Hepatocyte (in vitro differentiated cells): ENCODE measurements around the gene CCDC159. TPM values are rescaled to one million over a fixed set of nuclear protein-coding genes. Genes with fewer than 3 reads are reported as not detected.
"Not testable (repeated sequence)": the region's sequence is repeated elsewhere in the genome, so short reads cannot be mapped to it uniquely, and the experiment has no call there.

Experiments used
- DNase-seq: peaks from one replicate; pipeline ENCODE4 v3.0.0-alpha.2; 2016; ENCODE audit warnings: low spot score
- H2AFZ ChIP-seq: fragments of 200-600 bp; sonication (generic); 2 replicates; pipeline ENCODE4 v1.6.0; 2016; ENCODE audit warnings: antibody characterized with exemption, mild to moderate bottlenecking
- H3K27ac ChIP-seq: fragments of 200-600 bp; sonication (generic); 2 replicates; pipeline ENCODE4 v1.5.1; 2016; ENCODE audit warnings: mild to moderate bottlenecking
- H3K27me3 ChIP-seq: fragments of 200-600 bp; sonication (generic); 2 replicates; pipeline ENCODE4 v1.6.1; 2016
- H3K36me3 ChIP-seq: fragments of 200-600 bp; sonication (generic); replicated peaks from 2 replicates; pipeline ENCODE4 v1.5.1; 2016; ENCODE audit warnings: low read depth; ENCODE audit not compliant: insufficient read depth
- H3K4me1 ChIP-seq: fragments of 200-600 bp; sonication (generic); 2 replicates; pipeline ENCODE4 v1.5.1; 2016; ENCODE audit warnings: mild to moderate bottlenecking, moderate library complexity; ENCODE audit not compliant: insufficient read depth
- H3K4me2 ChIP-seq: fragments of 200-600 bp; sonication (generic); 2 replicates; pipeline ENCODE4 v1.6.0; 2016
- H3K4me3 ChIP-seq: fragments of 200-600 bp; sonication (generic); 2 replicates; pipeline ENCODE4 v1.5.1; 2016; ENCODE audit warnings: mild to moderate bottlenecking
- H3K79me2 ChIP-seq: fragments of 200-600 bp; sonication (generic); 2 replicates; pipeline ENCODE4 v1.6.0; 2017; ENCODE audit warnings: mild to moderate bottlenecking
- H3K9me2 ChIP-seq: fragments of 200-600 bp; sonication (generic); replicated peaks from 2 replicates; pipeline ENCODE4 v1.6.0; 2017; ENCODE audit warnings: mild to moderate bottlenecking; ENCODE audit not compliant: insufficient read depth
- H3K9me3 ChIP-seq: fragments of 200-600 bp; sonication (generic); 2 replicates; pipeline ENCODE4 v1.5.1; 2016; ENCODE audit warnings: low read depth, mild to moderate bottlenecking
- H4K20me1 ChIP-seq: fragments of 200-600 bp; sonication (generic); 2 replicates; pipeline ENCODE4 v1.6.0; 2016; ENCODE audit warnings: mild to moderate bottlenecking; ENCODE audit not compliant: insufficient read depth, poor library complexity, severe bottlenecking
- EZH2 ChIP-seq: fragments of 200-600 bp; sonication (generic); IDR thresholded peaks from 2 replicates; pipeline ENCODE4 v1.6.1; 2016; ENCODE audit warnings: antibody characterized with exemption, mild to moderate bottlenecking, borderline replicate concordance
- EZH2phosphoT487 ChIP-seq: fragments of 200-600 bp; sonication (generic); IDR thresholded peaks from one replicate; pipeline ENCODE4 v1.6.1; 2018; ENCODE audit warnings: antibody characterized with exemption, mild to moderate bottlenecking, low read depth, moderate library complexity; ENCODE audit not compliant: unreplicated experiment, severe bottlenecking
- WGBS: methylation state at CpG from one replicate; pipeline ENCODE4 v1.1.6; 2016; ENCODE audit warnings: low lambda C conversion rate; ENCODE audit errors: missing lambda C conversion rate; 5-methylcytosine and 5-hydroxymethylcytosine counted together
- polyA plus RNA-seq: library from polyadenylated mRNA; unstranded; fragments of >200 nt; fragmentation: Nextera tagmentation; extraction: Ambion mirVana; gene quantifications from 2 replicates; pipeline ENCODE4 v1.2.1, GENCODE V29; 2016
- total RNA-seq: library from RNA; depleted of rRNA; stranded (reverse); fragments of >200 nt; gene quantifications from 2 replicates; pipeline ENCODE4 v1.2.3, GENCODE V29; 2014
- TF ChIP-seq, protein P1 (sequence below): fragments of 200-600 bp; sonication (generic); IDR thresholded peaks from 2 replicates; pipeline ENCODE4 v1.5.1; 2016; ENCODE audit warnings: antibody characterized with exemption, mild to moderate bottlenecking; ENCODE audit not compliant: poor library complexity

The CCDC159 gene
- total and polyA plus RNA-seq, 2 experiments from 2014 or later = 10.1 to 27.1 TPM

DNA sequence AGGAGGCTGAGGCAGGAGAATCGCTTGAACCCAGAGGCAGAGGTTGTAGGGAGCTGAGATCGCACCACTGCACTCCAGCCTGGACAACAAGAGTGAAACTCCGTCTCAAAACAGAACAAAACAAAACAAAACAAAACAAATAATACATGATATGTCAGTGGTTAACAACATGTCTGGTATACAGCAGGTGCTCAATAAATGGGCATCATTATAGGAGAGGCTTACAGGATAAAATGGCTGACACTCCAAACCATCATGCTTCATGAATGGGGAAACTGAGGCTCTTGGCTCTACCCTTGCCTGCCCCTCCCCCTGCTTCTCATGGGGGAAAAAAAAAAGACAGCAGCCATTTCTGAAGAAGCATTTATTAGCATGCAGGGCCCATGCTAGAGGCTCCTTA is 3.9 kb upstream of the CCDC159 start:
- peaks cover 3% of the 10 kb centered on the region for H4K20me1 ChIP-seq
- no peaks in the 10 kb centered on the region for H3K9me2 ChIP-seq
- no peak overlapping the region for H3K27ac ChIP-seq
- WGBS = 94% methylated on average over 3 of the region's 3 CpGs
- H3K27me3 ChIP-seq = no peaks in the 10 kb centered on the region
- no peak overlapping the region for H3K4me2 ChIP-seq
- peaks cover 15% of the 10 kb centered on the region for H3K4me1 ChIP-seq
- H3K36me3 ChIP-seq = no peaks in the 10 kb centered on the region
- H2AFZ ChIP-seq = no peak overlapping the region
- no peaks in the 10 kb centered on the region for H3K9me3 ChIP-seq
- TF ChIP-seq EZH2 (no peak), EZH2phosphoT487 (no peak)
- TF ChIP-seq, protein P1, sequence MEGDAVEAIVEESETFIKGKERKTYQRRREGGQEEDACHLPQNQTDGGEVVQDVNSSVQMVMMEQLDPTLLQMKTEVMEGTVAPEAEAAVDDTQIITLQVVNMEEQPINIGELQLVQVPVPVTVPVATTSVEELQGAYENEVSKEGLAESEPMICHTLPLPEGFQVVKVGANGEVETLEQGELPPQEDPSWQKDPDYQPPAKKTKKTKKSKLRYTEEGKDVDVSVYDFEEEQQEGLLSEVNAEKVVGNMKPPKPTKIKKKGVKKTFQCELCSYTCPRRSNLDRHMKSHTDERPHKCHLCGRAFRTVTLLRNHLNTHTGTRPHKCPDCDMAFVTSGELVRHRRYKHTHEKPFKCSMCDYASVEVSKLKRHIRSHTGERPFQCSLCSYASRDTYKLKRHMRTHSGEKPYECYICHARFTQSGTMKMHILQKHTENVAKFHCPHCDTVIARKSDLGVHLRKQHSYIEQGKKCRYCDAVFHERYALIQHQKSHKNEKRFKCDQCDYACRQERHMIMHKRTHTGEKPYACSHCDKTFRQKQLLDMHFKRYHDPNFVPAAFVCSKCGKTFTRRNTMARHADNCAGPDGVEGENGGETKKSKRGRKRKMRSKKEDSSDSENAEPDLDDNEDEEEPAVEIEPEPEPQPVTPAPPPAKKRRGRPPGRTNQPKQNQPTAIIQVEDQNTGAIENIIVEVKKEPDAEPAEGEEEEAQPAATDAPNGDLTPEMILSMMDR = no peak
- no peak overlapping the region for H3K4me3 ChIP-seq
- H3K79me2 ChIP-seq = peaks cover 20% of the 10 kb centered on the region
- DNase-seq = no peak

DNA sequence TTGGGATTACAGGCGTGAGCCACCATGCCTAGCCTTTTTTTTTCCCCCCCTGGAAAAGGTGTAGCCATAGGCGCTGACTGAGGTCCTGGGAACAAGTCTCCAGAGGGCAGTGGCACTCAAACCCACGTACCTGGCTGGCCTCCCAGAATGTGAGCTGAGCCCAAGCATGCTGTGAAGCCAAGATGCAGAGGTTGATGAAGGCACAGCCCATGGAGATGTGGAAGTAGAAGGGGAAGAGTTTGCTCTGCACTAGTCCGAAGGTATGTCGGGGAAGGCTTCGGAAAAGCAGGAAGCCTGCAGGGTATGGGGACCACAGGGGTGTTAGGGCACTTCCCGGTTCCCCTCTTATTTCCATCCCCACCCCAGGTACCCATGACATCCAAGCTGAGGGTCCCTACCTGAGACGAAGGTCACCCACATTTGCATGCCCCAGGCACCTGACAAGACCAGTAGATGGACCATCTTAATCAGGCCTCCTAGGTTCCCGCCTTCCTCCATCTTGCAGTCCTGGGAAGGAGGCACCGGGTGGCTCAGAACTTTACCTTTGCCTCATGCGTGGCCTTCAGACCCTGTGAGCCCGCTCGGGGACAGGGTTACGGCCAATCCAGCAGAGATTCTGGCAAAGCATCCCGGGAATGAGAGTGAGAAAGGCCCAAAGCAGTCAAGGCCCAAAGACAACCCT is 1.1 kb upstream of the CCDC159 start:
- peak overlapping the region; percentile 43 for H3K4me3 ChIP-seq
- no peaks in the 10 kb centered on the region for H4K20me1 ChIP-seq
- H3K4me1 ChIP-seq = peaks cover 9% of the 10 kb centered on the region
- H3K9me3 ChIP-seq = no peaks in the 10 kb centered on the region
- peak; percentile 32 for DNase-seq
- H2AFZ ChIP-seq = no peak overlapping the region
- H3K36me3 ChIP-seq = no peaks in the 10 kb centered on the region
- H3K27ac ChIP-seq = peak overlapping the region; percentile 70
- 63% methylated on average over 15 of the region's 15 CpGs for WGBS
- peaks cover 3% of the 10 kb centered on the region for H3K79me2 ChIP-seq
- no peaks in the 10 kb centered on the region for H3K9me2 ChIP-seq
- H3K27me3 ChIP-seq = no peaks in the 10 kb centered on the region
- H3K4me2 ChIP-seq = peak overlapping the region; percentile 81
- no peak for TF ChIP-seq EZH2

DNA sequence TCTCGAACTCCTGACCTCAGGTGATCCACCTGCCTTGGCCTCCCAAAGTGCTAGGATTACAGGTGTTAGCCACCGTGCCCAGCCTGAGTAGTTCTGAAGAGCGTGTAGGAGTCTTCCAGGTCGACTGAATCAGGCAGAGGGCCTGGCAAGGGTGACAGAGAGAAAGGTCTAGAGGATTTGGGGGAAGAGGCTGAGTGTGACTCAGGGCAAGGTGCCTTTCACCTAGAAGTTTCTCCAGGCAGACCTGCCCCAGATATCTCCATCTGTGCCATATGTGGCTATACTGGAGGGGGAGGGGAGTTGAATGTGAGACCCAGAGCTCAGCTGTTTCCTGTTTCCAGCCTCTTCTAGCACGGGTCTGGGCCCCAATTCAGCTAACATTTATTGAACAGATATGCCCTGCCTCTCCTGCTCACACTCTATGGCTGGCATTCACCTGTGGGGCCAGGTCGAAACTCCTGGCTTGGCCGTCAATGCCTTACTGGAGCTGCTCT is 1.3 kb downstream of the CCDC159 start:
- Histone ChIP-seq H3K79me2 (no peaks in the 10 kb centered on the region), H3K4me1 (peaks cover 9% of the 10 kb centered on the region), H2AFZ (no peak overlapping the region), H3K9me2 (no peaks in the 10 kb centered on the region), H4K20me1 (no peaks in the 10 kb centered on the region), H3K9me3 (no peaks in the 10 kb centered on the region), H3K4me2 (no peak overlapping the region), H3K36me3 (no peaks in the 10 kb centered on the region), H3K27ac (no peak overlapping the region), H3K4me3 (no peak overlapping the region), H3K27me3 (no peaks in the 10 kb centered on the region)
- DNase-seq = no peak
- TF ChIP-seq, protein P1 = no peak
- TF ChIP-seq EZH2 (no peak), EZH2phosphoT487 (no peak)
- WGBS = 84% methylated on average over 7 of the region's 7 CpGs

DNA sequence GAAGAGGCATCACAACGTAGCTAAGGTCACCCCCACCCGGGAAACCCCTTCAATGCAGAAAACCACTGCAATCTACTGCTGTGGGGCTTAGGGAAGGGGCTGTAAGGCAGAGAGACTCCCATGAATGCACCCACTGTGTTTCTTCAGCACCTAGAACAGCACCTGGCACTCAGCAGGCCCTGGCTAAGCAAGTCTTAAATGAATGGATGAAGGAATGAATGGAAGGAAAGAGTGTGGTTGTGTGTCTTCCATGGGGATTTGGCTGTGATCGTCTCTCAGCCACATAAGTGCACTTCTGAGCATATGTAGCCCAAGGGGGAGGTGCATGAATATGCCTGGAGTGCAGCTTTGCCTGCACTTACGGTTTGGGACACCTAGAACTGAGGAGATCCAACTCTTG is 2.9 kb downstream of the CCDC159 start:
- no peak for DNase-seq
- Histone ChIP-seq H2AFZ (no peak overlapping the region), H3K36me3 (no peaks in the 10 kb centered on the region), H3K79me2 (no peaks in the 10 kb centered on the region), H3K4me2 (no peak overlapping the region), H3K27me3 (no peaks in the 10 kb centered on the region), H4K20me1 (no peaks in the 10 kb centered on the region), H3K9me3 (no peaks in the 10 kb centered on the region), H3K4me3 (no peak overlapping the region), H3K27ac (no peak overlapping the region), H3K4me1 (peaks cover 9% of the 10 kb centered on the region), H3K9me2 (no peaks in the 10 kb centered on the region)
- no peak for TF ChIP-seq EZH2
- TF ChIP-seq, protein P1 = no peak
- TF ChIP-seq EZH2phosphoT487 = no peak
- WGBS = 89% methylated on average over 4 of the region's 4 CpGs

GRCh38 chr19:11354102-11354501 is 7.8 kb downstream of the CCDC159 start:
- H2AFZ ChIP-seq, H3K36me3 ChIP-seq, H3K4me2 ChIP-seq, H3K4me1 ChIP-seq, H3K27me3 ChIP-seq, H3K9me2 ChIP-seq, H3K79me2 ChIP-seq, H3K4me3 ChIP-seq, H3K27ac ChIP-seq, H3K9me3 ChIP-seq, H4K20me1 ChIP-seq, DNase-seq: not testable (repeated sequence)
- WGBS = 100% methylated on average over 4 of the region's 4 CpGs
